Amniotic stem cell (primary cell): ENCODE results near the gene PGS1.

Experiments
- DNase-seq: peaks from one replicate; lab custom pipeline; 2025; lab: John Stamatoyannopoulos, UW

The PGS1 gene

DNA sequence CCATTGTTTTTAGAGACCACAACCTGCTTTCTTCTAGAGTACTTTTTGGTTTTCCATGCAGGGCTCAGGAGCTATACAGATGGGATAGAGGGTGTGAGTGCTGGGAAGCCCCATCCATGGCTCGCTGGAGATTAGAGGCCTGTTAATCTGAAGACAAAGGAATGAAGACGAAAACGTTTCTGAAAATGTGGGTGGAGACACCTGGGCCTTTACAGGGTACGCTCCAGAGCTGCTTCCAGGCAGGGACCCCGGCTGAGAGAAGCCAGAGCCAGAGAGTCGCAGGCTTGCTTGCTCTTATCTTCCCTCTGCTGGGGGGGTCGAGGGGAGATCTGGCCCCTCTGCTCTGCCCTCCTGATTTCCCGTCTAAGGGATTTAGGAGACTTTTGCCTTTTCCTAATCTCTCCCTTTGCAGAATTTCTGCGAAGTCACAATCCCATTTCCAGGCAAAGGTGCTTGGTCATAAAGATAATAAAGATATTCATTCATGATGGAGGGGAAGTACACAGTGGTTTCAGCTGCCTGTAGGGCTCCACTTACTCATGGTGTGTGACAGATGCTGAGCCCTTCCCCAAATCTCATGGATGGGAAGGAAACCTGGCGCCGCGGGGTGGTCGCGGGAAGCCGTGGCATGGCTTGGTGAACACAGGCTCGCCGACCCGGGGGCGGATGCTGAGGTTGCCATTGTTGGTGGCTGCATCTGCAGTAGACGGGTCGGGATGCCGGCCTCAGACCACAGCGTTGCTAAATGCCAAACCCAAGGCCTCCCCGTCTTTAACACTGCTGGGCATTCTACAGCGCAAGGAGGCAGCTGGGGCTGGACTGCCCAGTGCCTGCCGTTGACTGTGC, 13.8 kb upstream of the PGS1 start:
- no peak for DNase-seq

- no peak for DNase-seq
Measured at GRCh38 chr17:78365561-78366108, 12.8 kb upstream of the PGS1 start.

DNA sequence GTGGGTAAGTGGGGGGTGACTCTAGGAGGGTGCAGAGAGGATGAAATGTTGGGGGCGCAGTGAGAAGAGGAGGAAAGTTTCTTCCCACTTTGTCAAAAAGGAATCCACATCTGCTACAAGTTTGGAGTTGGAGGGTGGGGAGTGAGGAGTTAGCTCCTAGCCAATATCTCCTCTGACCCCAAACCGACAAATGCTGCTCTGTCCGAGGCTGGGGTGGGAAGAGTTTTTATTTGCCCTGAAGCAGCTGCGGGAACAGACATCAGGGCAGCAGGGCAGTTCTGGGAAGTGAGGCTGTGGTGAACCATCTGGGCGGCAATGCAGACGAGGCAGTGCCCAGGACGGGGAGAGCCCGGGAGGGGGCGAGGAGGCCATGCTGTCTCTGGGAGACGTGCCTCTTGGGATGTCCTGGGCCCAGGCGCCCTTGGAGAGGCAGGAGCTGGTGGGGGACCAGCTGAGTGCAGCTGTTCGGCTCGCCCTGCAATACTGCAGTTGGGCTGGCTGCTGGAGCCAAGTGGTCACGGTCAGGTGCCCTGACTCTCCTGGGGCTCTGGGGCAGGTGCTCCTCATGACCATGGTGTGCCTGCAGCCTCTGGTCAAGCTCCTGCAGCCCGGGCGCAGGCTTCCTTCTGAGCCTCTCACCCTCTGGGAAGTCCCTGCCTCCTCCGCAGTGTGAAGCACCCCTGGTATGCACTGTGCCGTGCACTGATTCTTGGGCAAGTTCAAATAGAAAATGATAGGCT, 12.2 kb upstream of the PGS1 start:
- DNase-seq, result no peak

DNA sequence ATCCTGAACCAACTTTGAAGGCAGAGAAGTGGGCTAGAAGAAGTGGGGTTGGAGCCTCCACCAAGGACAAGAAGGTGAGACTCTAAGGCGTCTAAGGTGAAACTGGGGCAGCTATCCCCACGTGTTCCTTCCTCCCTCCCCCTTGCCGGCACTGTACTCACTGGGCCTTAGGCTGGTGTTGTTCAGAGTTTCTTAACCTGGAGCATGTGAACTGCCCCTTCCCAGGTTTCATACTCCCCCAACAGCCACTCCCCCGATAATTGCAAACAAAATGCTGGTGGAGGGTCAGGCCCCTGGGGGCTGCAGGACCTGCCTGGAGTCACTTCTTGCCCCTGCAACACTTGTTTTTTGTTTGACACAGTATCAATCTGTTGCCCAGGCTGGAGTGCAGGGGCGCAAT, 11.3 kb upstream of the PGS1 start:
- DNase-seq, result no peak

- DNase-seq, result no peak
Measured at GRCh38 chr17:78368348-78368747, 10.1 kb upstream of the PGS1 start.

- DNase-seq, result no peak
Measured at GRCh38 chr17:78368854-78369495, 9.5 kb upstream of the PGS1 start.

DNA sequence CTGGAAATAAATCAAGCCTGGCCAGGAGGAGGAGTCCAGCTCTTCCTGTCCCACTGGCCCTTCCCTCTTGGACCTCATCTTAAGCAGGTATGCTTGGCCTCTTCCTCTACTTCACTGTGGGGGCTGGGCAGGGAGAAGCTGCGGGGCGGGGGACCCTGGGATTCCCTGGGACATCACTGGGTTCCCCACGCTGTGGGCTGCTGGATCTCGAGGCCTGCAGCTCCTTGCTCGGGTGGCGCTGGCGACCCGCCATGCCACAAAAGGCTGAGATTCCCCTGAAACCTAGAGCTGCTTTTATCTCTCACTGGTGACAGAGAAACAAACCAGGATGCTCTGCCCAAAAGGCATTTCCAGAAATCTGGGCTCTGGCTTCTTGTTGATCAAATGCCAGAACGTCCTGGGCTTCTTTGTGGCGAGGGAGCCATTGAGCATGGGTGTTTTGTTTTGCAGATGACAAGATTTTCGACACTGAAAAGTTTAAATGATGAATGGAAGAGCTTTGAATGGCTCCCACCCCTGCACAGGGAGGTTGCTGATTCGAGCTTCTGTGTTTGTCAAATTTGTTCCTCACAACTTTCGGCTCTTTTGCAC, 8.6 kb upstream of the PGS1 start:
- no peak for DNase-seq

- no peak for DNase-seq
Measured at GRCh38 chr17:78371056-78371455, 7.4 kb upstream of the PGS1 start.

DNA sequence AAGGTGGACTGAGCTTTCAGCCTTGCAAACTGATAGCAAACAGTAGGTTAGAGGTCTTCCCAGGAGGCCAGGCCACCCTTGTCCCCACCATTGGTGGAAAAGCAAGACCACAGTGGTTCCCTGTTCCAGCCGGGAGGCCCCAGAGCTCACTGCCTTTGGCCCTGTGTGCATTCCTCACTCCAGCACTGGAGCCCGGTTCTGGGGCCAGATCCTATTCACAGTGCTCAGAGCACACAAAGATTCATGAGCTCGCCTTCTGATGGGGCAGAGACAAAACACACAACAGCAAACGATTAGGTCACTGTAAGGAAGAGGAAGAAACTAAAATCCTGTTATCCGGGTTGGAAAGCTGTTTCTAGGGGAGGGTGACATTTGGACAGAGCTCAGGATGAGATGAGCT, 5.6 kb upstream of the PGS1 start:
- no peak for DNase-seq

DNA sequence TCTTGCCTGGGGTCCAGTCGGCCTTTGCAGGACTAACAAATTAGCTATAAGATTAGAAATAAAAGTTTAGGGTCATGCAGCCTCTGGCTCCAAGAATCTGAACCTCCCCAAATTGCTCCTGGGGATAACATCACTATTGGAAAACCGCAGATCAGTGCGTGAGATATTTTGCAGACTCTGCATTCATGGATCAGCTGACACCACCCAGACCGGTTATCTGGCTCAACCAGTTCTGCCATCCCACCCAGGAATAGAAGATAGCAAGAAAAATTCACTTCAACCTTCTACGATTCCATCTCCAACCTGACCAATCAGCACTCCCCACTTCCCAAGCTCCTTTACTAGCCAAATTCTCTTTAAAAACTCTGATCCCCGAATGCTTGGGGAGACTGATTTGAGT, 4.3 kb upstream of the PGS1 start:
- no peak for DNase-seq

- peak; percentile 49 for DNase-seq
Measured at GRCh38 chr17:78374631-78375274, 3.7 kb upstream of the PGS1 start.

GRCh38 chr17:78375401-78376151, 2.9 kb upstream of the PGS1 start:
- DNase-seq, result peak; percentile 77

DNA sequence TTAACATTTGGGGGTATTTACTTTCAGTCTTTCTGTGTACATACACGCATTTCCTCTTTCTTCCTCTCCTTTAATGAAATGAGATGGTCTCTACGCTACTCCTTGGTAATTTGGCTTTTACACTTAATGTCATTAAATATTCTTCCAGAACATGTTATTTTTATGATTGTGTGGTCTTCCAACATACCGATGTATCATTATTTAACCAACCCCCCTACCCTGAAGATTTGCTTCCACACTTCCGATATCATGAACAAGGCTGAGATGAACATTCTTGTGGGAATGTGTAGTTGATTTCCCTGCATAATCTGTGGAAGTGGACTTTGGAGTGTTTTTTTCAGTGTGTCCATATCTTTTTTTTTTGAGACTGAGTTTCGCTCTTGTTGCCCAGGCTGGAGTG, 2.3 kb upstream of the PGS1 start:
- no peak for DNase-seq

- no peak for DNase-seq
Measured at GRCh38 chr17:78377858-78378224, 608 bp upstream of the PGS1 start.

GRCh38 chr17:78379131-78379491, 662 bp downstream of the PGS1 start:
- DNase-seq, result peak; percentile 32

GRCh38 chr17:78380370-78380769, 1.9 kb downstream of the PGS1 start:
- DNase-seq, result no peak

GRCh38 chr17:78381601-78382232, 3.3 kb downstream of the PGS1 start:
- DNase-seq, result no peak

DNA sequence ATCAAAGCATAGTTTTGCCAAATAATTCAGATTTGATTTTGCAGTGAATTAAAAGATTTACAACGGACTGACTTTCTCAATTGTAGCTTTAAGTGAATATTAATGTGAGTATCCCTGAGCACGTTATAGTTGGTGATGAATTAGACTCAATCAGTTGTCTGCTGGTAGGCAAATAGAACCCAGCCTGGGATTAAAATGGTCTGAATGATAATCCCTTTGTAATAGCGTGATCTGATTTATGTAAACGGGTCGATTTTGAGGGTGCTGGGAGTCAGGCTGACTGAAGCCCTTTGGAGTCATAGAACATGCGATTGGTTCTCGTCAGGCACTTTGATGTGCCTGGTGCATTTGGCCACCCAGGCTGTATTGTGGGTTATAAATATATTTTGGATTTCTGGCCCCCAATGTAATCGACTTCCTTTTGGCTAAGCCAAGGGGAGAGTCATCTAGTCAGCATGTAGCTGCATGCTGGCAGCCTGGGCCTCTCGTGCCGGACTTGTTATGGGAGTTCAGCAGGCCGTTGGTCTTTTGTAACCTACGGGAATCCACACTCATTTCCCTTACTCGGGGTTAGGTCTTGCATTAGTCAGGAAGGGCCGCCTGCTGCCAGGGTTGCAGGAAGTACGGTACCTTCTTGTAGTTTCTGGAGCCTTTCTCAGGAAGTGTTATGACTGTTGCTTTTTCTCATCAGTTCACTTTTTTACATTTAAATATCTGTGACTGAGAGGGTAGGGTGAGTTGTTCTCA, 5.4 kb downstream of the PGS1 start:
- DNase-seq, result no peak

- no peak for DNase-seq
Measured at GRCh38 chr17:78384479-78385175, 6.2 kb downstream of the PGS1 start.
